ENCODE measurements around the gene CPNE5. TPM values are rescaled to one million over a fixed set of nuclear protein-coding genes. Genes with fewer than 3 reads are reported as not detected.

Gene CPNE5
- total RNA-seq, 1 donor from 2014 or later = 2.9 TPM

- peaks cover 18% of the 10 kb centered on the region for H3K4me1 Mint-ChIP-seq (ENCODE audit: low read depth, unreplicated experiment)
- H3K4me3 Mint-ChIP-seq (ENCODE audit: unreplicated experiment) = no peak overlapping the region
- TF ChIP-seq CTCF (IDR thresholded peaks at IDR 0.05; ENCODE audit: partially characterized antibody, unreplicated experiment) = no peak
- peaks cover 4% of the 10 kb centered on the region for H3K9me3 Mint-ChIP-seq (ENCODE audit: unreplicated experiment)
- peaks cover 7% of the 10 kb centered on the region for H3K36me3 Mint-ChIP-seq (ENCODE audit: unreplicated experiment)
- H3K27ac Mint-ChIP-seq (ENCODE audit: unreplicated experiment) = no peak overlapping the region
- no peak for DNase-seq
- peaks cover 5% of the 10 kb centered on the region for H3K27me3 Mint-ChIP-seq (ENCODE audit: unreplicated experiment)
These were observed 50.5 kb downstream of the CPNE5 start for GRCh38 chr6:36788768-36789167.

GRCh38 chr6:36788186-36788585, 51.1 kb downstream of the CPNE5 start:
- Mint-ChIP-seq H3K4me3 (ENCODE audit: unreplicated experiment) (no peak overlapping the region), H3K36me3 (ENCODE audit: unreplicated experiment) (peaks cover 7% of the 10 kb centered on the region), H3K27ac (ENCODE audit: unreplicated experiment) (no peak overlapping the region), H3K9me3 (ENCODE audit: unreplicated experiment) (peaks cover 2% of the 10 kb centered on the region), H3K4me1 (ENCODE audit: low read depth, unreplicated experiment) (peaks cover 14% of the 10 kb centered on the region), H3K27me3 (ENCODE audit: unreplicated experiment) (peaks cover 3% of the 10 kb centered on the region)
- TF ChIP-seq CTCF (IDR thresholded peaks at IDR 0.05; ENCODE audit: partially characterized antibody, unreplicated experiment) = no peak
- DNase-seq = no peak

- peaks cover 2% of the 10 kb centered on the region for H3K9me3 Mint-ChIP-seq (ENCODE audit: unreplicated experiment)
- peaks cover 3% of the 10 kb centered on the region for H3K27me3 Mint-ChIP-seq (ENCODE audit: unreplicated experiment)
- no peak overlapping the region for H3K4me3 Mint-ChIP-seq (ENCODE audit: unreplicated experiment)
- DNase-seq = no peak
- H3K36me3 Mint-ChIP-seq (ENCODE audit: unreplicated experiment) = peaks cover 7% of the 10 kb centered on the region
- peaks cover 10% of the 10 kb centered on the region for H3K4me1 Mint-ChIP-seq (ENCODE audit: low read depth, unreplicated experiment)
- peak overlapping the region; percentile 80 for H3K27ac Mint-ChIP-seq (ENCODE audit: unreplicated experiment)
- TF ChIP-seq CTCF (IDR thresholded peaks at IDR 0.05; ENCODE audit: partially characterized antibody, unreplicated experiment) = no peak
These were observed 52.0 kb downstream of the CPNE5 start for GRCh38 chr6:36787210-36787609.

- H3K36me3 Mint-ChIP-seq (ENCODE audit: unreplicated experiment) = peaks cover 7% of the 10 kb centered on the region
- H3K27me3 Mint-ChIP-seq (ENCODE audit: unreplicated experiment) = peaks cover 1% of the 10 kb centered on the region
- H3K4me1 Mint-ChIP-seq (ENCODE audit: low read depth, unreplicated experiment) = peaks cover 5% of the 10 kb centered on the region
- no peak for TF ChIP-seq CTCF (IDR thresholded peaks at IDR 0.05; ENCODE audit: partially characterized antibody, unreplicated experiment)
- H3K9me3 Mint-ChIP-seq (ENCODE audit: unreplicated experiment) = peaks cover 2% of the 10 kb centered on the region
- no peak overlapping the region for H3K4me3 Mint-ChIP-seq (ENCODE audit: unreplicated experiment)
- no peak for DNase-seq
- peak overlapping the region; percentile 48 for H3K27ac Mint-ChIP-seq (ENCODE audit: unreplicated experiment)
These were observed 53.1 kb downstream of the CPNE5 start for GRCh38 chr6:36786055-36786675.

GRCh38 chr6:36784376-36784636, 54.9 kb downstream of the CPNE5 start:
- Mint-ChIP-seq H3K27me3 (ENCODE audit: unreplicated experiment) (peaks cover 3% of the 10 kb centered on the region), H3K4me3 (ENCODE audit: unreplicated experiment) (no peak overlapping the region), H3K36me3 (ENCODE audit: unreplicated experiment) (peaks cover 7% of the 10 kb centered on the region), H3K9me3 (ENCODE audit: unreplicated experiment) (no peaks in the 10 kb centered on the region), H3K4me1 (ENCODE audit: low read depth, unreplicated experiment) (peaks cover 10% of the 10 kb centered on the region), H3K27ac (ENCODE audit: unreplicated experiment) (no peak overlapping the region)
- TF ChIP-seq CTCF (IDR thresholded peaks at IDR 0.05; ENCODE audit: partially characterized antibody, unreplicated experiment) = no peak
- DNase-seq = no peak

Data from glutamatergic neuron (in vitro differentiated cells).